NB4 (cell line): ENCODE measurements around the gene CNGA2.
"Not testable (repeated sequence)": the region's sequence is repeated elsewhere in the genome, so short reads cannot be mapped to it uniquely, and the experiment has no call there.

Source experiments
- CTCF ChIP-seq: IDR thresholded peaks from one replicate; pipeline ENCODE4 v1.5.1; 2012; ENCODE audit warnings: low read depth, low read length
- MAX ChIP-seq: IDR thresholded peaks from 2 replicates; pipeline ENCODE4 v1.6.1; 2011; ENCODE audit warnings: low read depth, low read length
- MYC ChIP-seq: IDR thresholded peaks from 2 replicates; pipeline ENCODE4 v1.6.1; 2011; ENCODE audit warnings: low read depth, low read length
- POLR2A ChIP-seq: IDR thresholded peaks from 2 replicates; pipeline ENCODE4 v1.6.1; 2011; ENCODE audit warnings: mild to moderate bottlenecking; ENCODE audit not compliant: insufficient read length; ENCODE audit errors: extremely low read depth

DNA sequence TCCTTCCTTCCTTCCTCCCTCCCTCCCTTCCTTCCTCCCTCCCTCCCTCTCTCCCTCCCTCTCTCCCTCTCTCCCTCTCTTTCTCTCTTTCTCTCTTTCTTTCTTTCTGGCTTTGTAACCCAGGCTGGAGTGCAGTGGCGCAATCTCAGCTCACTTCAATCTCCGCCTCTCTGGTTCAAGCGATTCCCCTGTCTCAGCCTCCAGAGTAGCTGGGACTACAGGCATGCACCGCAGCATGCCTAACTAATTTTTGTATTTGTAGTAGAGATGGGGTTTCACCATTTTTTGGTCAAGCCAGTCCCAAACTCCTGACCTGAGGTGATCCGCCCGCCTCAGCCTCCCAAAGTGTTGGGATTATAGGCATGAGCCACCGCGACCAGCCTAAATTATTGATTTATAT, 37.5 kb upstream of the CNGA2 start:
- TF ChIP-seq CTCF, POLR2A, MAX, MYC: not testable (repeated sequence)
